HEK293 (cell line): ENCODE measurements around the gene NLGN1.

ENCODE experiments used
- CTCF ChIA-PET: fragments of 350-600 bp; formaldehyde crosslinking; extraction: SDS; loops from one replicate; lab custom pipeline; 2021; ENCODE audit warnings: antibody characterized with exemption; lab: Yijun Ruan, JAX
- POLR2A ChIA-PET: fragments of 300-600 bp; formaldehyde crosslinking; extraction: SDS; loops from one replicate; lab custom pipeline; 2020; ENCODE audit warnings: antibody characterized with exemption, inconsistent platforms; lab: Yijun Ruan, JAX
- H3K27ac ChIP-seq: fragments of 200-500 bp; sonication (Bioruptor generic); 2 replicates; pipeline ENCODE4 v1.5.1; 2014; ENCODE audit warnings: low read depth, low read length, control low read depth, inconsistent platforms; ENCODE audit errors: extremely low read depth
- H3K36me3 ChIP-seq, 2 experiments: fragments of 200-500 bp in 1 of 2; sonication (Bioruptor generic) in 1 of 2; 1 replicate in 1 of 2; 2 replicates in 1 of 2; pipeline ENCODE4 v1.5.1; 2014 to 2017; ENCODE audit warnings: inconsistent platforms in 2 of 2, low read length in 2 of 2; ENCODE audit not compliant: control insufficient read depth in 2 of 2, insufficient read depth in 1 of 2
- H3K4me1 ChIP-seq: fragments of 200-500 bp; sonication (Bioruptor generic); 2 replicates; pipeline ENCODE4 v1.5.1; 2014; ENCODE audit warnings: mild to moderate bottlenecking, low read length, inconsistent platforms; ENCODE audit not compliant: control insufficient read depth, insufficient read depth
- H3K4me3 ChIP-seq: 2 replicates; pipeline ENCODE4 v1.5.1; 2011; ENCODE audit warnings: low read depth, mild to moderate bottlenecking, control low read depth, low read length, moderate library complexity
- H3K9me3 ChIP-seq: fragments of 200-500 bp; sonication (Bioruptor generic); 2 replicates; pipeline ENCODE4 v1.5.1; 2014; ENCODE audit warnings: low read depth, low read length, inconsistent platforms; ENCODE audit not compliant: control insufficient read depth, insufficient read depth
- MZF1 ChIP-seq: fragments of 450-650 bp; formaldehyde crosslinking; IDR thresholded peaks from 2 replicates; pipeline ENCODE4 v1.5.1; 2017; ENCODE audit warnings: missing biosample characterization, missing genetic modification characterization, borderline replicate concordance
- PRDM4 ChIP-seq: fragments of 450-650 bp; formaldehyde crosslinking; IDR thresholded peaks from 2 replicates; pipeline ENCODE4 v1.5.1; 2017; ENCODE audit warnings: missing biosample characterization, missing genetic modification characterization
- TSHZ1 ChIP-seq: fragments of 450-650 bp; formaldehyde crosslinking; IDR thresholded peaks from 2 replicates; pipeline ENCODE4 v1.5.1; 2016; ENCODE audit warnings: missing biosample characterization, missing genetic modification characterization, borderline replicate concordance
- ZBTB11 ChIP-seq: fragments of 450-650 bp; formaldehyde crosslinking; conservative IDR thresholded peaks from 2 replicates; pipeline ENCODE4 v1.5.1; 2016; ENCODE audit warnings: low read depth, missing biosample characterization, missing genetic modification characterization
- ZBTB17 ChIP-seq: fragments of 450-650 bp; formaldehyde crosslinking; IDR thresholded peaks from 2 replicates; pipeline ENCODE4 v1.5.1; 2016; ENCODE audit warnings: missing biosample characterization, missing genetic modification characterization
- ZEB2 ChIP-seq: fragments of 450-650 bp; formaldehyde crosslinking; IDR thresholded peaks from 2 replicates; pipeline ENCODE4 v1.5.1; 2016; ENCODE audit warnings: missing biosample characterization, missing genetic modification characterization
- ZFP3 ChIP-seq: fragments of 450-650 bp; formaldehyde crosslinking; IDR thresholded peaks from 2 replicates; pipeline ENCODE4 v1.5.1; 2016; ENCODE audit warnings: low read depth, missing biosample characterization, missing genetic modification characterization
- ZFP41 ChIP-seq: fragments of 450-650 bp; formaldehyde crosslinking; IDR thresholded peaks from 2 replicates; pipeline ENCODE4 v1.5.1; 2016; ENCODE audit warnings: missing biosample characterization, missing genetic modification characterization, borderline replicate concordance
- ZIC2 ChIP-seq: fragments of 450-650 bp; formaldehyde crosslinking; IDR thresholded peaks from 2 replicates; pipeline ENCODE4 v1.5.1; 2016; ENCODE audit warnings: missing biosample characterization, missing genetic modification characterization
- ZNF10 ChIP-seq: fragments of 450-650 bp; formaldehyde crosslinking; IDR thresholded peaks from 2 replicates; pipeline ENCODE4 v1.5.1; 2017; ENCODE audit warnings: missing biosample characterization, missing genetic modification characterization
- ZNF19 ChIP-seq: fragments of 450-650 bp; formaldehyde crosslinking; IDR thresholded peaks from 2 replicates; pipeline ENCODE4; 2016; ENCODE audit warnings: missing biosample characterization, missing genetic modification characterization, low read depth
- ZNF23 ChIP-seq: fragments of 450-650 bp; formaldehyde crosslinking; IDR thresholded peaks from 2 replicates; pipeline ENCODE4 v1.5.1; 2016; ENCODE audit warnings: missing biosample characterization, missing genetic modification characterization, borderline replicate concordance
- ZNF239 ChIP-seq: fragments of 450-650 bp; formaldehyde crosslinking; IDR thresholded peaks from 2 replicates; pipeline ENCODE4 v1.5.1; 2016; ENCODE audit warnings: missing biosample characterization, missing genetic modification characterization
- ZNF24 ChIP-seq: fragments of 450-650 bp; formaldehyde crosslinking; IDR thresholded peaks from 2 replicates; pipeline ENCODE4 v1.5.1; 2016; ENCODE audit warnings: missing biosample characterization, missing genetic modification characterization
- ZNF292 ChIP-seq: fragments of 450-650 bp; formaldehyde crosslinking; IDR thresholded peaks from 2 replicates; pipeline ENCODE4 v1.5.1; 2016; ENCODE audit warnings: low read depth, missing biosample characterization, missing genetic modification characterization, borderline replicate concordance
- ZNF335 ChIP-seq: fragments of 450-650 bp; formaldehyde crosslinking; conservative IDR thresholded peaks from 2 replicates; pipeline ENCODE4 v1.5.1; 2016; ENCODE audit warnings: missing biosample characterization, missing genetic modification characterization
- ZNF354C ChIP-seq: fragments of 450-650 bp; formaldehyde crosslinking; IDR thresholded peaks from 2 replicates; pipeline ENCODE4 v1.5.1; 2016; ENCODE audit warnings: missing biosample characterization, missing genetic modification characterization, low read depth, borderline replicate concordance
- ZNF404 ChIP-seq: fragments of 450-650 bp; formaldehyde crosslinking; IDR thresholded peaks from 2 replicates; pipeline ENCODE4 v1.5.1; 2017; ENCODE audit warnings: missing biosample characterization, missing genetic modification characterization
- ZNF423 ChIP-seq: fragments of 450-650 bp; formaldehyde crosslinking; IDR thresholded peaks from 2 replicates; pipeline ENCODE4 v1.5.1; 2016; ENCODE audit warnings: missing biosample characterization, missing genetic modification characterization
- ZNF510 ChIP-seq: fragments of 450-650 bp; formaldehyde crosslinking; IDR thresholded peaks from 2 replicates; pipeline ENCODE4 v1.5.1; 2018; ENCODE audit warnings: mild to moderate bottlenecking, missing genetic modification characterization, missing biosample characterization; ENCODE audit not compliant: insufficient replicate concordance
- ZNF514 ChIP-seq: fragments of 450-650 bp; formaldehyde crosslinking; IDR thresholded peaks from 2 replicates; pipeline ENCODE4 v1.5.1; 2016; ENCODE audit warnings: missing biosample characterization, missing genetic modification characterization
- ZNF596 ChIP-seq: fragments of 450-650 bp; IDR thresholded peaks from 2 replicates; pipeline ENCODE4 v1.5.0; 2018; ENCODE audit warnings: missing biosample characterization, mild to moderate bottlenecking, missing genetic modification characterization, moderate library complexity
- ZNF623 ChIP-seq: fragments of 450-650 bp; formaldehyde crosslinking; IDR thresholded peaks from 2 replicates; pipeline ENCODE4 v1.5.1; 2016; ENCODE audit warnings: missing biosample characterization, missing genetic modification characterization
- ZNF791 ChIP-seq: fragments of 450-650 bp; formaldehyde crosslinking; IDR thresholded peaks from 2 replicates; pipeline ENCODE4 v1.5.1; 2016; ENCODE audit warnings: missing biosample characterization, missing genetic modification characterization
- ZNF830 ChIP-seq: fragments of 450-650 bp; IDR thresholded peaks from 2 replicates; pipeline ENCODE4 v1.5.0; 2018; ENCODE audit warnings: missing biosample characterization, missing genetic modification characterization, low read depth, mild to moderate bottlenecking, moderate library complexity

The NLGN1 gene

GRCh38 chr3:174035328-174035886, 637.9 kb downstream of the NLGN1 start:
- Histone ChIP-seq H3K4me3 (no peak overlapping the region), H3K9me3 (no peaks in the 10 kb centered on the region), H3K4me1 (no peaks in the 10 kb centered on the region), H3K27ac (no peak overlapping the region), H3K36me3 (no peaks in the 10 kb centered on the region)
- ChIA-PET CTCF (no interaction called here), POLR2A (no interaction called here)
- TF ChIP-seq ZNF423 (tag by site-specific recombination) = no peak
- TF ChIP-seq ZEB2 = no peak
- TF ChIP-seq ZIC2 = peak; percentile 92
- TF ChIP-seq ZBTB17 (tag by site-specific recombination) = peak; percentile 54; the same call in 1 of the 2 replicates
- TF ChIP-seq ZNF24 (tag by site-specific recombination) = no peak
- no peak for TF ChIP-seq TSHZ1 (tag by site-specific recombination)
- TF ChIP-seq MZF1 (tag by site-specific recombination) = no peak

- H3K4me1 ChIP-seq = no peaks in the 10 kb centered on the region
- ChIA-PET POLR2A (no interaction called here), CTCF (interaction anchor here (0.6 kb wide), 1 partner anchor 705 kb away, joined by 3 read pairs; no protein-coding TSS in a partner anchor)
- no peaks in the 10 kb centered on the region for H3K9me3 ChIP-seq
- TF ChIP-seq ZNF23 (tag by site-specific recombination) (no peak), PRDM4 (tag by site-specific recombination) (no peak), ZNF596 (tag by site-specific recombination) (no peak), ZNF514 (no peak), ZNF510 (tag by site-specific recombination) (no peak), ZNF19 (tag by site-specific recombination) (no peak), ZNF830 (no peak), ZFP41 (tag by site-specific recombination) (no peak), ZNF10 (tag by site-specific recombination) (no peak), ZNF623 (no peak), ZNF354C (tag by site-specific recombination) (no peak), ZNF791 (tag by site-specific recombination) (no peak), ZIC2 (no peak), ZNF335 (no peak), ZNF239 (tag by site-specific recombination) (no peak), ZBTB11 (tag by site-specific recombination) (no peak), ZFP3 (tag by site-specific recombination) (no peak), ZNF292 (tag by site-specific recombination) (no peak), ZNF404 (tag by site-specific recombination) (no peak)
- H3K4me3 ChIP-seq = no peak overlapping the region
- H3K36me3 ChIP-seq = no peaks in the 10 kb centered on the region
- no peak overlapping the region for H3K27ac ChIP-seq
Measured at GRCh38 chr3:174046311-174046710, 648.8 kb downstream of the NLGN1 start.
